Measurements from ENCODE around the gene IPO4. TPM values are rescaled to one million over a fixed set of nuclear protein-coding genes. Genes with fewer than 3 reads are reported as not detected.

Gene IPO4
- total RNA-seq, 1 experiment from 2014 or later = 102 TPM

GRCh38 chr14:24181371-24182077 lies 7.1 kb downstream of the IPO4 start:
- peaks cover 18% of the 10 kb centered on the region; the same call in 1 of the 2 replicates for H3K79me2 ChIP-seq (ENCODE audit: insufficient read depth, low read length)
- ATAC-seq = no peak
- POLR2A ChIA-PET = no interaction called here
- TF ChIP-seq SRF (IDR thresholded peaks at IDR 0.05; ENCODE audit: low read depth) (no peak), YY1 (IDR thresholded peaks at IDR 0.05; ENCODE audit: extremely low read depth, insufficient replicate concordance, low read depth, low read length) (no peak), CEBPB (IDR thresholded peaks at IDR 0.05; ENCODE audit: low read depth) (no peak), EZH2phosphoT487 (IDR thresholded peaks at IDR 0.05; ENCODE audit: borderline replicate concordance) (no peak), SP1 (IDR thresholded peaks at IDR 0.05; ENCODE audit: low read depth) (no peak), TCF7L2 (IDR thresholded peaks at IDR 0.05; ENCODE audit: borderline replicate concordance, extremely low read depth, insufficient read depth, insufficient read length) (no peak), MAX (IDR thresholded peaks at IDR 0.05) (no peak), FOSL1 (IDR thresholded peaks at IDR 0.05; ENCODE audit: low read depth) (no peak), CBX3 (IDR thresholded peaks at IDR 0.05; ENCODE audit: low read depth) (no peak), CTCF (IDR thresholded peaks at IDR 0.05 in 2 of 3, conservative IDR thresholded peaks at IDR 0.05 in 1 of 3; ENCODE audit: borderline replicate concordance in 1 of 3, insufficient read depth in 1 of 3, low read depth in 2 of 3, low read length in 2 of 3) (no peak), POLR2A (IDR thresholded peaks at IDR 0.05; ENCODE audit: borderline replicate concordance, extremely low read depth, insufficient read depth, insufficient read length) (no peak), ELF1 (IDR thresholded peaks at IDR 0.05; ENCODE audit: borderline replicate concordance, low read depth) (no peak), JUND (IDR thresholded peaks at IDR 0.05) (no peak), EGR1 (IDR thresholded peaks at IDR 0.05; ENCODE audit: low read depth) (no peak), ATF3 (IDR thresholded peaks at IDR 0.05) (no peak), ZFX (IDR thresholded peaks at IDR 0.05) (no peak)
- TF ChIP-seq, protein P1, sequence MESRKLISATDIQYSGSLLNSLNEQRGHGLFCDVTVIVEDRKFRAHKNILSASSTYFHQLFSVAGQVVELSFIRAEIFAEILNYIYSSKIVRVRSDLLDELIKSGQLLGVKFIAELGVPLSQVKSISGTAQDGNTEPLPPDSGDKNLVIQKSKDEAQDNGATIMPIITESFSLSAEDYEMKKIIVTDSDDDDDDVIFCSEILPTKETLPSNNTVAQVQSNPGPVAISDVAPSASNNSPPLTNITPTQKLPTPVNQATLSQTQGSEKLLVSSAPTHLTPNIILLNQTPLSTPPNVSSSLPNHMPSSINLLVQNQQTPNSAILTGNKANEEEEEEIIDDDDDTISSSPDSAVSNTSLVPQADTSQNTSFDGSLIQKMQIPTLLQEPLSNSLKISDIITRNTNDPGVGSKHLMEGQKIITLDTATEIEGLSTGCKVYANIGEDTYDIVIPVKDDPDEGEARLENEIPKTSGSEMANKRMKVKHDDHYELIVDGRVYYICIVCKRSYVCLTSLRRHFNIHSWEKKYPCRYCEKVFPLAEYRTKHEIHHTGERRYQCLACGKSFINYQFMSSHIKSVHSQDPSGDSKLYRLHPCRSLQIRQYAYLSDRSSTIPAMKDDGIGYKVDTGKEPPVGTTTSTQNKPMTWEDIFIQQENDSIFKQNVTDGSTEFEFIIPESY (IDR thresholded peaks at IDR 0.05; ENCODE audit: extremely low read depth, insufficient replicate concordance, low read length) = no peak
- H3K4me1 ChIP-seq (ENCODE audit: control insufficient read depth in 1 of 2, insufficient read depth in 2 of 2, low read length in 2 of 2) = no peaks in the 10 kb centered on the region
- H4K20me1 ChIP-seq (ENCODE audit: insufficient read depth) = no peaks in the 10 kb centered on the region
- no peaks in the 10 kb centered on the region for H3K9me3 ChIP-seq (ENCODE audit: control insufficient read depth in 1 of 2, insufficient read depth in 1 of 2, low read depth in 1 of 2, low read length in 2 of 2)
- CTCF ChIA-PET = no interaction called here
- no peak overlapping the region for H3K9ac ChIP-seq (ENCODE audit: low read length)
- no peak overlapping the region for H3K27ac ChIP-seq (ENCODE audit: low read depth, low read length)
- BruUV-seq (replicated peaks) = no TSS peak
- RAD21 ChIA-PET (ENCODE audit: low non-redundant PET in 1 of 2, low total read pairs in 2 of 2, uncharacterized antibody in 2 of 2, unreplicated experiment in 2 of 2) = no interaction called here
- intact Hi-C loops (cut with micrococcal nuclease) = no loop called here
- H2AFZ ChIP-seq (ENCODE audit: low read depth, low read length, poor library complexity, severe bottlenecking) = no peak overlapping the region
- H3K4me3 ChIP-seq (replicated peaks in 1 of 2; ENCODE audit: low read depth in 1 of 2, low read length in 2 of 2) = no peak overlapping the region
- peaks cover 36 to 53% of the 10 kb centered on the region in 2 experiments; a peak in 3 of 4 replicates for H3K36me3 ChIP-seq (ENCODE audit: control insufficient read depth in 1 of 2, insufficient read depth in 2 of 2, low read length in 2 of 2)
- no peaks in the 10 kb centered on the region for H3K27me3 ChIP-seq (ENCODE audit: insufficient read depth, low read length)
- no peak for DNase-seq (ENCODE audit: low read depth, low spot score)
- H3K4me2 ChIP-seq (ENCODE audit: low read length) = no peak overlapping the region
- H3K9me2 ChIP-seq (ENCODE audit: insufficient read depth) = no peaks in the 10 kb centered on the region
